Measurements from ENCODE around the gene TGM3. TPM values are rescaled to one million over a fixed set of nuclear protein-coding genes. Genes with fewer than 3 reads are reported as not detected.

Gene TGM3
- polyA plus RNA-seq, 1 donor (not counting 4 experiments of a cell fraction or from before 2014, with no cell fraction given), result 0.08 TPM

- Histone ChIP-seq H3K4me3 (ENCODE audit: control insufficient read depth in 2 of 3, extremely low read depth in 1 of 3, insufficient read depth in 2 of 3, low read depth in 1 of 3, low read length in 3 of 3) (no peak overlapping the region), H3K36me3 (ENCODE audit: control insufficient read depth in 2 of 2, extremely low read depth in 1 of 2, insufficient read depth in 2 of 2, low read length in 2 of 2) (no peaks in the 10 kb centered on the region), H3K27ac (ENCODE audit: control insufficient read depth, insufficient read depth, low read length) (no peak overlapping the region), H3K9me3 (ENCODE audit: control insufficient read depth, low read depth, low read length) (no peaks in the 10 kb centered on the region), H3K9ac (ENCODE audit: control insufficient read depth, extremely low read depth, insufficient read depth, low read length) (no peak overlapping the region), H3K27me3 (ENCODE audit: control insufficient read depth, extremely low read depth, insufficient read depth, low read length) (no peaks in the 10 kb centered on the region), H3K4me2 (ENCODE audit: control insufficient read depth, extremely low read depth, insufficient read depth, low read depth, low read length) (peak overlapping the region; percentile 16), H2AFZ (ENCODE audit: control insufficient read depth, low read length) (no peak overlapping the region), H3K9me1 (ENCODE audit: control insufficient read depth, extremely low read depth, insufficient read depth, low read length) (no peaks in the 10 kb centered on the region), H4K20me1 (ENCODE audit: control insufficient read depth, extremely low read depth, insufficient read depth, low read length) (no peaks in the 10 kb centered on the region), H3K79me2 (ENCODE audit: control insufficient read depth, insufficient read depth, low read length) (no peaks in the 10 kb centered on the region), H3K4me1 (ENCODE audit: control insufficient read depth, extremely low read depth, insufficient read depth, low read length) (peaks cover 14% of the 10 kb centered on the region)
- no peak for TF ChIP-seq EZH2 (IDR thresholded peaks at IDR 0.05; ENCODE audit: low read length)
- TF ChIP-seq CTCF (optimal IDR thresholded peaks at IDR 0.05 in 1 of 3, IDR thresholded peaks at IDR 0.05 in 1 of 3, conservative IDR thresholded peaks at IDR 0.05 in 1 of 3; ENCODE audit: extremely low read depth in 1 of 3, insufficient read depth in 2 of 3, low read length in 3 of 3), result no peak
- no peak for DNase-seq (ENCODE audit: low read depth, low spot score)
- FAIRE-seq, result no peak
- dilution Hi-C loops (cut with MboI; ENCODE audit: extremely low pct_ligation_motif_present, low sequenced_read_pairs), result no loop called here
These were observed 62.2 kb downstream of the TGM3 start for GRCh38 chr20:2358006-2358405.

GRCh38 chr20:2361035-2361593 is 65.3 kb downstream of the TGM3 start:
- H4K20me1 ChIP-seq (ENCODE audit: control insufficient read depth, extremely low read depth, insufficient read depth, low read length), result no peaks in the 10 kb centered on the region
- no peak for FAIRE-seq
- dilution Hi-C loops (cut with MboI; ENCODE audit: extremely low pct_ligation_motif_present, low sequenced_read_pairs), result no loop called here

More at GRCh38 chr20:2361035-2361593, 65.3 kb downstream of the TGM3 start:
- no peak for TF ChIP-seq CTCF (optimal IDR thresholded peaks at IDR 0.05 in 1 of 3, IDR thresholded peaks at IDR 0.05 in 1 of 3, conservative IDR thresholded peaks at IDR 0.05 in 1 of 3; ENCODE audit: extremely low read depth in 1 of 3, insufficient read depth in 2 of 3, low read length in 3 of 3)
- TF ChIP-seq EZH2 (IDR thresholded peaks at IDR 0.05; ENCODE audit: low read length), result no peak
- Histone ChIP-seq H3K9me3 (ENCODE audit: control insufficient read depth, low read depth, low read length) (no peaks in the 10 kb centered on the region), H3K27ac (ENCODE audit: control insufficient read depth, insufficient read depth, low read length) (no peak overlapping the region), H3K79me2 (ENCODE audit: control insufficient read depth, insufficient read depth, low read length) (no peaks in the 10 kb centered on the region), H3K4me3 (ENCODE audit: control insufficient read depth in 2 of 3, extremely low read depth in 1 of 3, insufficient read depth in 2 of 3, low read depth in 1 of 3, low read length in 3 of 3) (no peak overlapping the region), H3K4me2 (ENCODE audit: control insufficient read depth, extremely low read depth, insufficient read depth, low read depth, low read length) (no peak overlapping the region), H3K4me1 (ENCODE audit: control insufficient read depth, extremely low read depth, insufficient read depth, low read length) (peaks cover 17% of the 10 kb centered on the region), H2AFZ (ENCODE audit: control insufficient read depth, low read length) (no peak overlapping the region), H3K9ac (ENCODE audit: control insufficient read depth, extremely low read depth, insufficient read depth, low read length) (no peak overlapping the region), H3K36me3 (ENCODE audit: control insufficient read depth in 2 of 2, extremely low read depth in 1 of 2, insufficient read depth in 2 of 2, low read length in 2 of 2) (no peaks in the 10 kb centered on the region), H3K9me1 (ENCODE audit: control insufficient read depth, extremely low read depth, insufficient read depth, low read length) (no peaks in the 10 kb centered on the region), H3K27me3 (ENCODE audit: control insufficient read depth, extremely low read depth, insufficient read depth, low read length) (no peaks in the 10 kb centered on the region)
- no peak for DNase-seq (ENCODE audit: low read depth, low spot score)
